Loucy (cell line): ENCODE data around the gene ACE2.

Experiments
- EZH2phosphoT487 ChIP-seq: fragments of 200-600 bp; IDR thresholded peaks from 2 replicates; pipeline ENCODE4 v1.6.1; 2018; ENCODE audit warnings: antibody characterized with exemption, mild to moderate bottlenecking, moderate library complexity, borderline replicate concordance
- TF ChIP-seq, protein P1 (sequence below): fragments of 200-600 bp; sonication (generic); conservative IDR thresholded peaks from 2 replicates; pipeline ENCODE4 v1.5.1; 2014; ENCODE audit warnings: mild to moderate bottlenecking, antibody characterized with exemption, low read length

DNA sequence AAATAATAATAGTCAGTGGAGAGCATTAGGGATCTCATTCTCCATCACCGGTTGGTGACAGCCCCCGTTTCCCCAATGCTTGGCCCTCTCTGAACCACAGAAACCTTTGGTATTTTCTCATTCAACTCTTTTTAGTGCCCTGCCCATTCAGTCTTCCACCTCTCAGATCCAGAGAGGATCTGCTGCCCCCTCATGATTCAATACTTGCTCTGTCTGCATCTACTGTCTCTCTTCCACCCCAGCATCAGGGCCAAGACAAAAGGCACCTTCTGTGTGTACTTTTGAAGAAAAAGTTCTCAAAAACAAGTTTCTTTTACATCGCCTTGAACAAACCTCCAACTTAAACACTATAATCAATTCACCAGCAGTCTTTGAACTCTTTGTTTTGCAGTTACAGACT, 44.5 kb upstream of the ACE2 start:
- TF ChIP-seq, protein P1, sequence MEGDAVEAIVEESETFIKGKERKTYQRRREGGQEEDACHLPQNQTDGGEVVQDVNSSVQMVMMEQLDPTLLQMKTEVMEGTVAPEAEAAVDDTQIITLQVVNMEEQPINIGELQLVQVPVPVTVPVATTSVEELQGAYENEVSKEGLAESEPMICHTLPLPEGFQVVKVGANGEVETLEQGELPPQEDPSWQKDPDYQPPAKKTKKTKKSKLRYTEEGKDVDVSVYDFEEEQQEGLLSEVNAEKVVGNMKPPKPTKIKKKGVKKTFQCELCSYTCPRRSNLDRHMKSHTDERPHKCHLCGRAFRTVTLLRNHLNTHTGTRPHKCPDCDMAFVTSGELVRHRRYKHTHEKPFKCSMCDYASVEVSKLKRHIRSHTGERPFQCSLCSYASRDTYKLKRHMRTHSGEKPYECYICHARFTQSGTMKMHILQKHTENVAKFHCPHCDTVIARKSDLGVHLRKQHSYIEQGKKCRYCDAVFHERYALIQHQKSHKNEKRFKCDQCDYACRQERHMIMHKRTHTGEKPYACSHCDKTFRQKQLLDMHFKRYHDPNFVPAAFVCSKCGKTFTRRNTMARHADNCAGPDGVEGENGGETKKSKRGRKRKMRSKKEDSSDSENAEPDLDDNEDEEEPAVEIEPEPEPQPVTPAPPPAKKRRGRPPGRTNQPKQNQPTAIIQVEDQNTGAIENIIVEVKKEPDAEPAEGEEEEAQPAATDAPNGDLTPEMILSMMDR = no peak
- TF ChIP-seq EZH2phosphoT487 = no peak
